ENCODE results near the gene UNKL.

UNKL gene

DNA sequence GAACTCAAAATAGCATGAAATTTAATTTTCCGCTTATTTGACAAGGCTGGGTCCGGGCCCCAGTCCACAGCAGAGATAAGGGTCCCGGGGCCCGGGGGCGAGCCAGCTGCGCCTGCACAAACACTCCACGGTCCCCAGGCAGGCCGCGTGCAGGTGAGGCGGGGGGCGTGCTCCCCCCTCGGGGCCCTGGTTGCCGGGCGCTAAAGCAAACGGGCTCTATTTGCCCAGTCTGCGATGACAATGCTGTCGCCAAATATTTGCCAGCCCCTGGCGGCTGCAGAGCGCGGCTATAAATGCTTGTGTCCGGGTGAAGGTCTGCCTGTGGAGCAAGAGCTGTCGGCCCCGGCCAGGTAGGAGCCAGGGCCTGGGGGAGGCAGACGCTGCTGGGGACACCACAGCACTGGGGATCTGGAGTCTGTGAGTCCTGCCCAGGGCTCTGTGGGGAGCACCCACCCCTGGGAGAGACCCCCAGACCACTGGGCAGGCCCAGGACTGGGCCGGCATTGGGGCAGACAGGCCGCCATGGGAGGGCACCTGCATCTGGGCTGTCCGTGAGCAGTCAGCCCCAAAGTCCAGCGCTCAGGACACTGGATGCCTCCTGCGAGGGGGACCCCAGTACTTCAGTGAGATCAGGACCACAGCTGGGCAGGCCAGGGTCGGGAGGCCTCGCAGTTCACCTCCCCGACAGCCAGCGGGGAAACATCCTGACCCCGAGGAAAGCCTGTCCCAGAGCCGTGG is 16.4 kb upstream of the UNKL start, which contains the start of gene PERCC1:
TSS of gene PERCC1 (plus strand) at position 320 of the 738 bp plus-strand sequence. CDS start 1,516 bp downstream, outside the sequence.
- DNase-seq = no peak

DNA sequence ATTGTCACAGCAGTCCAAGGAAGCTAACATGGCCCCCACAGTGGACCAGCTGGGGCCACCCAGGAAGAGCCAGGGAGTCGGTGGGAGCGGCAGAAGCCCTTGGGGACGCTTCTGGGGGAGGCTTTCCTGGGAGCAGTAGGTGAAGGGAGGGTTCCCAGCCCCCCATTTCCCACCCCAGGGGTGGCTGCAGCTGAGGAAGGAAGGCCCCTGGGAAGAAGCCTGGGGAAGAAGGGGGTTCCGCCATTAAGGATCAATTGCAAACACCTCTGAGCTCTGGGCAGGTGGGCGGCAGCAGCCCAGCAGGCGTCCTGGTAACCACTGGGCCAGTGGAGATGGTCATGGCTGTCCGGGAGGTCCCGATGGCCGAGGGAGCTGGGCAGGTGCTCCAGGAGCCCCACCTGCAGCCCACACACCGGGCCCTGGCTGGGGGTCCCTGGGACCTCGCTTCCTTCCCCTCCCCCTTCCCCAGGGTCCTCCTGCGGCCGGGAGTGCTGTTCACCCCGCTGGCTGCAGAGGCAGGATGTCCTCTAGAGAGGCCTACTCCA is 15.8 kb upstream of the UNKL start:
- DNase-seq = no peak

DNA sequence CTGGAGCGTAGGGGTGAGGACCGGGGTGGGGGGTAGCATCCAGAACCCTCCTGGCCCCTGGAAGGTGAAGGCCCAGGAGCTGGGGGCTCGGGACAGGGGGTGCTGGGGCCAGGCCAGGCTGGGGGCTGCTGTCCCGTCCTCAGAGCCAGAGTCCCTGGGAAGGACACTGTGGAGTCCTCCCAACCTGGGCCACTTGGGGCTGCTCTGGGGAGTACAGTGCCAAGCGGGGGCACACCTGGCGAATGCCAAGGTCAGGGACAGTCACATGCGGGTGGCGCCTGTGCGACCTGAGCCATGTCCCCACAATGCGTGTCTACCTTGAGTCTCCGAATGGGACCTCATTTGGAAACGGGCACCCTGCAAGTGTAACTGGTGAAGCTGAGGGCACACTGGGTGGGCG is 15.1 kb upstream of the UNKL start:
- no peak for DNase-seq

DNA sequence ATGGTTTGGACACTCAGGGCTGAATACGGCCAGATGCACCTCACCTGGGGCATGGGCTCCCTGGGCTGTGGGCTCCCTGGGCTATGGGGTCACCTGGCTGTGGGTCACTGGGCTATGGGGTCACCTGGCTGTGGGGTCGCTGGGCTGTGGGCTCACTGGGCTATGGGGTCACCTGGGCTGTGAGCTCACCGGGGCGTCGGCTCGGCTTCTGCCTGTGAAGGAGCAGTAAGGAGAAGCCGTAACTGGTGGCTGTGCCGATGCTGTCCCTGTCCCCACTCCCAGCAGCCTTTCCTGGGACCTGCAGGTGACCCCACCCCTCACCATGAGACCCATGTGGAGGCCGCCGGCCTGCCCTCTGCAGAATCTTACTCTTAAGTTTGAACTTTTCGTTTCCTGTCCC is 14.5 kb upstream of the UNKL start:
- DNase-seq = no peak

DNA sequence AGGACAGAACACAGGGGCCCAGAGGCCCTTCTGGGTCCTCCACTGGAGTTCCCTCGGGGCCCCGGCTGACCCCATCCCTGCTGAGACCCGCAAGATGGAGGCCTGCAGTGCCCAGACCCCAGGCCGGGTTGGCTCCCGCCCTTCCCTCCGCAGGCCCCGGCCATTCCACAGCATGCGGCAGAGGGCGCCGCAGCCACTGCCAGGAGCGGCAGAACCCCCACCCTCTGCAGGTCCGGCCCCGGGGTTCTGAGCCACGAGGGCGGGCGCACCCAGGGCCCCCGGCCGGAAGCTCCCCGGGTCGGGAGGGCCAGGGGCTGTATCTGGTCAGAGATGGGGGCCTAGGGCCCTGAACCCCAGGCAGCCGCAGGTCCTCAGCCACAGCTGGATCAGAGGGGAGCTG is 14.0 kb upstream of the UNKL start:
- DNase-seq = peak; percentile 48 to 61

DNA sequence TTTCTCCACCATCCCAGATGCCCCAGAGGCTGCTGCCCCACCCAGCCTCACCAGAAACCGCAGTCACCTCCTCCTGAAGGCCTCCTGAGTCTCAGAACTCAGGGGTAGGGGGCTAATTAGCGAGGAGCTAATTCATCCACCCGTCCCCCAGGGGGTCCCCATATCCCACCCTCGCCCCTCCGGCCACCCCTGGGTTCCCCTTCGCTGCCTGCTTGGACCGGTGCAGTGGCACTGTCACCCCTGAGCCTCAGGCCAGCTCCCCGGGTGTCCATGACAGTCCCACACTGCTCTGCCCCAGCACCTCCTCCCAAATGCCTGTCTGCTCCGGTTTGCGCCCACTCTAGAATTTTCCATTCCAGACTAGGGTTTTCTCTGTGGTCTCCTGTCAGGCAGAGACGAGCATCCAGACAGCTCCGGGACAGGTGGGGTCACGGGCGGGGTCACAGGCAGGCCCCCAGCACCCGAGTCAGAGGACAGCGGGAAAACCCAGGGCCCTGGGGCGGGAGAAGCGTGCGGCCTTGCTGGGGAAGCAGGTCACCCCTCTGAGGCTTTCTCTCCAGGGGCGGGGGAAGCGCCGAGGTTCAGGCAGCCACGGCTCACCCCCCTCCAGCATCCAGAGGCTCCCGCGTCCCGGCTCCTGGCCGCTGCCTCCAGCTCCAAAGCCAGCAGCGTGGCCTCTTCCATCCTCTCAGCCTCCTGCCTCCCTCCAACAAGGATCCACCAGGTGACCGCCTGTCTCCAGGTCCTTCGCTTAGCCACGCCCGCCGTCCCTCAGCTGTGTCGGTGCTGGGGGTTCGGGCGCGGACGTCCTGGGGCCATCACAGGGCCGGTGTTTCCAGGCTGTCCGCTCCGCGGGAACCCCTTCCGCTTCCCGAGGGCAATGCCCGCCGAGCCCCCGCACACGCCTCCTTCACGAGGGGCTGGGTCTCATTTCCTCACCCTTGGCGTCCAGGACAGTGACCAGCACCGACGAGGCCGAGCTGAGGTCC is 13.3 kb upstream of the UNKL start:
- no peak for DNase-seq

DNA sequence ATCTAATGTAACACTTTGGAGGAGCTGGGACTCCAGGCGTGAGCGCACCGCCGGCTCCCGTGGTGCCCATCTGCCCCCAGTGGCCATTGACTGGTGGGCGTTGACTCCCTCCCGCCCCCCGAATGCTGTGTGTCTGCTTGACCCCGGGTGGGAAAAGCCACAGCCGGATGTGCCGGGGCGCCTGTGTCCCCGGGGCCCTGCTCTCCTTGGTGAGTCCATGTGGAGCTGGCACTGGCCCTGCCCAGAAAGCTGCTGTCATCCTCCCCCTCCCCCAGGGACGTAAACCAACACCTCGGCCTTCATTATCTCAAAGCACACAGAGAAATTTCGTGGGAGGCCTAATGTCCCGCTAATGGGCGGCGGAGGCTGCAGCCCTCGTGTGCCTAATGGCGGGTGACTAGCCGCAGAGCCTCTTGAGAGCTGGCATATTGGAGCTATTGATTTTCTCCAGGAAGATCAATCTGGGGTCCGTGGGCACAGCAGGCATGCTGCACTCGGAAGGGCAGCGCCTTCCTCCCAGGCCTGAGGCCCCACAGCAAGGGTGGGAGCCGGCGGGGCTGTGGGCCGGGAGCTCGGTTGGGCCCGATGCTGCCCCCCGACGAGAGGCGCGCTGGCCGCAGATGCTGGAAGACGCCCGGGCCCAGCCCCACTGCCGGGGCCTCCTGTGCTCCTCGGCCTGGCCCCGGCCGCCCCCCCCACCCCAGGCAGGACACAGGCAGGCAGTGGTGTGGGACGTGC is 12.4 kb upstream of the UNKL start:
- DNase-seq = no peak

DNA sequence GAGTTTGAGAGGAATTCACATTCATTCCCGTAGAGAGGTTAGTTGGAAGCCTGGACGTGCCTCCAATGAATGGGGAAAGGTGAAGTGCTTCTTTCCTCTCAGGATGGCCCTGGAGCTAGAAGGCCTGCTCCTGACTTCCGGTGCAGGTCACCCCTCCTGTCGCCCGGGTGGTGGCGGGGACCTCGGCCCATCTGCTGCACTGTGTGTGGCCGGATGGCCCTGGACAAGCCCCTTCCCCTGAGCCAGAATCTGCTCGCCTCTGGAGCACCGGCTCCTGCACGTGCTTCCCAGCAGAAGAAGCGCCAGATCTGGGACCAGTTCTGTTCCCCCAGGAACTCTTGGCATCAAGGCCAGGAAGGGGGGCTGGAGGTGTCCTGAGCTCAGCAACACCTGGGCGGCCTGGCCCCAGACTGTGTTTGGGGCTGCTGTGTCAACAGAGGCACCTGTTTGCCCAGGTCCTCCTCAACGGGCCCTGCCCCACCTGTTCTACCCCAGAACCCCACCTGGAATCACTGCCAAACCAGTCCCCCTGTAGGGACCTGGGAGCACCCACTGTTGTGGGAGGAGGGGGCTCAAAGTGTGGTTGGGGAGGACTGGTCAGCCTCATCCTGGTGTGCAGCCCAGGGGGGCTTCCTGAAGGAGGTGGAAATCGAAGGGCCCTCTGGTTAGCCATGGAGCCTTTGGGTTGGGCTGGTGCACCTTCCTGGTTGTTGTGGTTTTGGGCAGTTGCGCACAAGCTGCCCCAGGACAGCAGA is 11.3 kb upstream of the UNKL start:
- no peak for DNase-seq

DNA sequence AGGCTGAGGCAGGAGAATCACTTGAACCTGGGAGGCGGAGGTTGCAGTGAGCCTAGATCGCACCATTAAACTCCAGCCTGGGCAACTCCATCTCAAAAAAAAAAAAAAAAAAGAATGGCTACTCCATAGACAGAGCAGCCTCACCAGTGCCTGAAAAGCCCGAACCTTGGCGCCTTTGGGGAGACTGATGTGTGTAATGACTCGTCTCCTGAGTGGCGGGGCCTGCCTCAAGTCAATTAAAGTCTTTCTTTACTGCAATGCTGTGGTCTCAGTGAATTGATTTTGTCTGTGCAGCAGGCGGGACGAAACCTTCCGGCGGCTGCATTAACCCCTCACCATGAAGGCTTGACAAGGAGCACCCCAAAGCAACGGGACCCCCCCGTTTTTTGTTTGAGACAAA is 9.5 kb upstream of the UNKL start:
- no peak for DNase-seq

DNA sequence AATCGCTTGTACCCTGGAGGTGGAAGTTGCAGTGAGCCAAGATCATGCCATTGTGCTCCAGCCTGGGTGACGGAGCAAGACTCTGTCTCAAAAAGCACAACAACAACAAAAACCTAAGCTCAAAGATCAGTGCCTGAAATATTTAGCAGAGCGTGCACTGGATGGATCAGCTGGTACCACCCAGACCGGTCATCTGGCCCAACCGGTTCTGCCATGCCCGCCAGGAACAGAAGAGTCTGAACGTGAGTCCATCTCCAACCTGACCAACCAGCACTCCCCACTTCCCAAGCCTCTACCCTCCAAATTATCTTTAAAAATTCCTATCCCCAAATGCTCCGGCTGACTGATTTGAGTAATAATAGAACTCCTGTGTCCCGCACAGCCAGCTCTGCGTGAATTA is 7.6 kb upstream of the UNKL start:
- no peak for DNase-seq

DNA sequence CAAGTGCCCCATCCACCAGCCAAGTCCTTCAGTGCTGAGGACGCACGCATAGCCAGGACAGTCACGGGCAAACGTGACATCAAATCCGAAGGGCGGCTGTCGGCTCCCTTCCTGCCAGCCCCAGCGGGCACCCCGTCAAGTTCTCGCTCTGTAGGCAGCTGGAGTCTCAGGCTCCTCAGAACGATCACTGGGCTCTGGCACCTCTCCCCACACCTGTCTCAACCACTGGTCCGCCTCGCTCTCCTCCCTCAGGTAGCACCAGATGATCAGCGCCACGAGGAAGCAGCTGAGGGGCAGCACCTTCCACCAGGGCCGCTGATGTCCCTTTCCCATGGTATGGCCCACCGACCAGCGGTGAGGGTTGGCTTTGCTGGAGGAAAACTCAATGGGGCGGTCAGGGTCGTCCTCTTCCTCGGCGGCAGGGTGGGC is 5.6 kb upstream of the UNKL start:
- DNase-seq = no peak

DNA sequence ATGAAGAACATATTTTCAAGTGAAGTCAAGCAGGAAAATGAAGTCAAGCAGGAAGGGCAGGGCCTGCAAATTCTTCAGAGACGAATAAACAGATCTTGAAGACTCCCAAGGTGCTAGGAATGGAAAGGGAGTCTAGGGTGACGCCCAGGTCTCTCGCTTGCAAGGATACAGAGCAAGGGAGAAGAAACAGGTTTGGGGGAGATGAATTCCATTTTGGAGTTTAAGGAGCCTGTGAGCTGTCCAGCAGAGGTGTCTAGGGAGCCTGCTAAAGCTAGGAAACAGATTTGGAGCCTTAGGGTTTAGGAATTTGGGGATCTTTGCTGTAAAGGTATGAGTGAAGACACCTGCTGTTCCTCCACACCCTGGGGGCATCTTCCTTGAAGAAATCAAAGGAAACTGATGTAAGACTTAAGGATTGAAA is 2.0 kb upstream of the UNKL start:
- DNase-seq = no peak

DNA sequence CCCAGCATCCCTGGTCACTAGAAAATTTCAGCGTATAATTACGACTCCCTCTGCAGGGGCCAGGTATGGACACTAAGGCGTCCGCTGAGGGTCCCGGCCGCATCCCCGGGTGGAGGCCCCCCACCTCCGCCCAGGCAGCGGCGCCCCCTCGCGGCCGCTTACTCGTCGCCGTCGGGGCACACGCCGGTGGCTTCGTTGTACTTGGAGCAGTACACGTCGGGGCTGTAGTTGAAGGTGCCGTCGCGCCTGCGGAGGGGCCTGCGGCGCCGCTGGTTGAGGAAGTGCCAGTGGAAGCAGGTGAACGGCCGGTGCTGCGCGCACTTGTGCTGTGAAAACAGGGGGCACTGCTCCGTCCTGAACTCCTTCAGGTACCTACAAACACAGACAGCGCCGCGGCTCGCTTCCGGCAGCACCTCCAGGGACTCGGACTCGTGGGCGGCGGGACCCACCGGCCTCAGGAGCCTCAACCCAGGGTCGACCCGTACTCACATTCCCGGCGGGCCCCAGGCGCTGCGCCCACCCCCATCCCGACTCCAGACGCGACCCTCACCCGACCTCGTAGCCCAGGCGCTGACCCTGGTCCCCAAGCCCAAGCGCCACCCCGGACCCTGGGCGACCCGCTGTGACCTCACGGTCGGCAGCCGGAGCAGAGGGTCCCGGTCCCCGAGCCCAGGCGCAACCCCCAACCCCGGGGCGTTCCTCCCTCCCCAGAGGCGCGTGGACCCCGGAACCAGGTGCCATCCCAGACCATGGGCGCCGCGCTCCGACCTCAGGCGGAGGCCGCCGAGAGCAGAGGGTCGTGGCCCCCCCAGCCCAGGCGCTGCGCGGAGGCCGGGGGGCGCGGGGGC is 596 bp downstream of the UNKL start:
- peak; percentile 69 to 74 for DNase-seq

DNA sequence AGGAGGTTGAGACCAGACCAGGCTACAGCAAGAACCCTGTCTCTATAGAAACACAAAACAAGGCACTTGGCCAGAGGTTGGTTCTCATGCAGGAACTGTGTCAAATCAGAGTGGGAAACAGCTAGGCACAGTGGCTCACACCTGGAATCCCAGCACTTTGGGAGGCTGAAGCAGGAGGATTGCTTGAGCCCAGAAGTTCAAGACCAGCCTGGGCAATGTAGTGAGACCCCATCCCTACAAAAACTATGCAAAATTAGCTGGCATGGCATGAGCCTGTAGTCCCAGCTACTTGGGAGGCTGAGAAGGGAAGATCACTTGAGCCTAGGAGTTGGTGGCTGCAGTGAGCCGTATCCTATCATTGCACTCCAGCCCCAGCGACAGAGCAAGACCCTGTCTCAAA is 1.7 kb downstream of the UNKL start:
- DNase-seq = no peak

DNA sequence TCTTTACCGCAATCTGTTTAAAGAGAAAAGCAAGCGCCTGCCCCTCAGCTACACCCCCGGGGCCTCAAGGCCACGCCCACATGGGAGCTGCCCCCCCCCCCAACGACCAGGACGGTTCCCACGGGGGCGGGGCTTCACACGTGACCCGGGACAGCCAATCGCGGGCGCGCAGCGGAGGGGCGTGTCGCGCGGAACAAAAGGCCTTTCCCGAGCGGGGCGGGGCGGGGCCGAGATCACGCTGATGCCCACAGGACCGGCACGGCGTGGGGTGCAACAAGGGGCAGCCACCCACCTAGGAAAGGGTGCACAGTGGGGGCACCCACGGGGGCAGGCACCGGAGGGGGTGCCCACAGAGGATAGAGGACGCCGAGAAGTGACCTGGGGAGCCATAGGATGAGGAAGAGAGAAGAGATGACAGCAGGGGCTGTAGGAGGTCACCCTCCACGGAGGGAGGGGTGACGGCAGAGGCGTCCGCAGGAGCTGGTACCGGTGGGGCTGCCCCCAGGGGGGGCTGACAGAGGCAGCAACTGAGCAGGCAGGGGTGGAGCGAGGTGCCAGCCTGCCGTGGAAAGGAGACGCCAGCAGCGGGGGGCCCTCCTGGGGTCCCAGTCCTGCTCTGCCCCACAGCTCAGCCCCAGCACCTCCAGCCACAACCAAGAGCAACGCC is 6.2 kb downstream of the UNKL start:
- peak; percentile 94 to 97 for DNase-seq

DNA sequence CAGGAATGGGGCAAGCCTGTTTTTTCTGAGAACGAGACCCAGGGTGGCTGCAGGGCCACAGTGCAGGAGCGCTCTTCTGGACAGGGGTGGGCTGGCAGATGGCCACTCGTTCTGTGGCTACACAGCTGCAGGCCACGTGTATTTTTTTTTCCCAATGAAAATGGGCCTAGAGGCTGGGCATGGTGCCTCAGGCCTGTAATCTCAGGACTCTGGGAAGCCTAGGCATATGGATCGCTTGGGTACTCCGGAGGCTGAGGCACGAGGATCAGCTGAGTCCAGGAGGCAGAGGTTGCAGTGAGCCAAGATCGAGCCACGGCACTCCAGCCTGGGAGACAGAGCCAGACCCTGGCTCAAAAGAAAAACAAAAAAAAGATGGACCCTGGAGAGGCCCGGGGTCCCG is 6.8 kb downstream of the UNKL start:
- no peak for DNase-seq

DNA sequence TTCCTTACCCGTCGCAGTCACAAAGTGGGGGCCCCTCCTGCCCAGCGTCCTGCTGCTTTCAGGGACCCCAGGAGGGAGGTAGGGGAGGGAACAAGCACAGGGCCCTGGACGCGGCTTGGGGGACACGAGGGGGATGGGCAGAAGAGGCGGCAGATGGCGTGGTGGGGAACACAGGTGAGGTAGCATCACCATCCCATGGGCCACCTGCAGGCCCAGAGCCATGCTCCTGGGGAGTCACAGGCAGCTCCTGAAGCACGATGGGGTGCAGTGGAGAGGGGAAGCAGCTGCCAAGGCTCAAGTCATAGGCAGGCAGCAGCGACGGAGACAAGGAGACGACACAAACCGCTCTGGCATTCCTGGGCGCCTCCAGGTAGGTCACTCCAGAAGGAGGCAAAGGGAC is 10.8 kb downstream of the UNKL start:
- DNase-seq = no peak

DNA sequence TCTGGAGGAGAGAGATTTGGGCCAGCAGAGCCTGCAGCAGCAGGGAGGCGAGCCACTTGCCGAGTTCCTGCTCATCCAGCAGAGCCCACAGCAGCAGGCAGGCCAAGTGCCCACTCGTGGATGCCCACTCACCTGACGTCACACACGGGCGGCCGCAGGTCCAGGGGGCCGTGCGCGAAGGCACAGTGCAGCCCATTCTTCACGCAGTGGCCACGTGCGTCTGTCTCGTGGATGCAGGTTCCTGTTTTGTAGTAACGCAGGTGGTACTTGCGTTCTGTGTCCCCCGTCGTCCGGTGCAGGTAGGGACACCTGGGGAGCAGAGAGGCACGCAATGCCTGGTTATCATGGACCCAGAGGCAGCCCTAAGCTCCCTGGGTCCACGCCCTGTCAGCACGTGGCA is 11.5 kb downstream of the UNKL start:
- no peak for DNase-seq

DNA sequence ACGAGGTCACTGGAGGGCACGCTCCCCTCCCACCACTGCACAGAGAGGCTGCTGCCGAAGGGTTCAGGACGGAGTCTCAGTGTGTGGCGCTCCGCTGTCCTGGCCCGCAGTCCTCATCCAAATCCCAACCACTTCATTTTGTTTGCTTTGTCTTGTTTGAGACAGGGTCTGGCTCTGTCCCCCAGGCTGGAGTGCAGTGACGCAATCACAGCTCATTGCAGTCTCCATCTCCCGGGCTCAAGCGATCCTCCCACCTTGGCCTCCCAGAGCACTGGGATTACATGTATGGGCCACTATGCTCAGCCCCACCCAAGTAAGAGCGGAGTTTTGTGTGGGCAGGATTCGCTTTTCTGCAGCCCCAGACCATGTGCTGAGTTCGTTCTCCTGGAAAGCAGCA is 12.7 kb downstream of the UNKL start:
- no peak for DNase-seq

DNA sequence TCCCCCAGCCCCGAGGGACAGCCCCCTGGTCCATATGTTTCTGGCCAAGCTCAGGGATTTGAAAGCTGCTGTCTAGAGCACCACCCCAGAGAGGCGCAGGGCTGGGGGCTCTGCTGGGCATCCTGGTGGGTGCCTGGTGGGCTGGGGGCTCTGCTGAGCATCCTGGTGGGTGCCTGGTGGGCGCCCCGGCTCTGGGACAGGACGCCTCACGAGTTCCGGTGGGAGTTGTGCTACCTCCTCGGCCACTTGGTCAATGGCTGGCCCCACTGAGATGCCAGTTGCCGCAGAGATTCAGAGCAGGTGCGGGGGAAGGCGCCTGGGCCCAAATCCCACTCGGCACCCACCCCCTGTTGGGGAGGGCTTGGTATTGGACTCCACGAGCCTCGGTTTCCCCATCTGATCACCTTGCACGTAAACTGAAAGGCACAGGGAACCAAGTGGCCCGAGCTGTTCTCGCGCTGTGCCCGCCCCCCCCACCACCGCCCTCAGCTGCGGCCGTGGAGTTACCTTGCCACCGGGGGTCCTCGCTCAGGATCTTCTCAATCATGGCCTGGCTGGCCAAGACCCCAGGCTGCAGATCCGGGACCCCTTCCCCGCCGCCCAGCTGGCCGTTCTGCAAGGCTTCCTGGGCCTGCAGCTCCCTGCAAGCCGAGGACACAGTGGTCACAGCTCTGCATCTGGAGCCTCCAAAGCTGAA is 13.3 kb downstream of the UNKL start:
- DNase-seq = no peak
